HG03520 (cell line): Measurements from ENCODE around the gene MYOF.
"Not testable (repeated sequence)": the region's sequence is repeated elsewhere in the genome, so short reads cannot be mapped to it uniquely, and the experiment has no call there.

Experiments used
- ATAC-seq: cut with Tn5 transposase; IDR thresholded peaks from one replicate; pipeline ENCODE4 v1.9.1; 2021; ENCODE audit warnings: mild to moderate bottlenecking, moderate library complexity; ENCODE audit not compliant: unreplicated experiment

MYOF gene

DNA sequence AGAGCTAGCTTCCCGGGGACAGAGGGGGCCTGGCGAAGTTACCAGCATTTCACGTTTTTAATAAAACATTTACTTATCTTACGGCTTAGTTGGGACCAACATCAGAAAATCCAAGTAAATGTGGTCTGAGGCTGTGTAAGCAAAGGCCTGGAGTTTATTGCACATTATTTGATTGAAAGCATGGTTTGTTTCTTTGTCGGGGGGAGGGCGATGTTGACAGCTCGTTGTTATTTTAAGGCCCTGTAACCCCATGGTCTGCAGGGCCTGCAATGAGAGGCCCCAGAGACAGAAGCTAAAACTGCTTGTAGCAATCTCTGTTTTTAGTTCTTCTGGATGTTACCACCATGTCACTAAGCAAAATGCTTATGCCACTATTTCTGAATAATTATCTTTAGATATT lies 88.9 kb downstream of the MYOF start:
- ATAC-seq, result no peak

DNA sequence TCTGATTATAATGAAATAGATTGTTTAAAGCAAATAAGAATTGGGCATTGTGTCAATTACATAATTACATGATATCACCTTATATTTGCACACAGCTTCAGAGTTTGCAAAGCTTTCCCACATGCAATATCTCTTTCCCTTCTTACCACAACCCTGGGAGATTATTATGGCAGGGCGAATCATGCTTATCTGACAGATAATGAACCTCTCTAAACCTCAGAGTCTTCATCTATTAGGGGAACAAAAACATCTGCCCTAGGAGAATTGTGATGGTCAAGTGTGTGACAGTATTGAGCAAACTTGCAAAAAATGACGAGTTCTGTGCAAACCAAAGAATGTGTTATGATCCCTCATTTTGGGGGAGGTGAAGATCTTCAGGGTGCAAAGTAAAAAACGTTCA lies 90.0 kb downstream of the MYOF start:
- ATAC-seq, result no peak

DNA sequence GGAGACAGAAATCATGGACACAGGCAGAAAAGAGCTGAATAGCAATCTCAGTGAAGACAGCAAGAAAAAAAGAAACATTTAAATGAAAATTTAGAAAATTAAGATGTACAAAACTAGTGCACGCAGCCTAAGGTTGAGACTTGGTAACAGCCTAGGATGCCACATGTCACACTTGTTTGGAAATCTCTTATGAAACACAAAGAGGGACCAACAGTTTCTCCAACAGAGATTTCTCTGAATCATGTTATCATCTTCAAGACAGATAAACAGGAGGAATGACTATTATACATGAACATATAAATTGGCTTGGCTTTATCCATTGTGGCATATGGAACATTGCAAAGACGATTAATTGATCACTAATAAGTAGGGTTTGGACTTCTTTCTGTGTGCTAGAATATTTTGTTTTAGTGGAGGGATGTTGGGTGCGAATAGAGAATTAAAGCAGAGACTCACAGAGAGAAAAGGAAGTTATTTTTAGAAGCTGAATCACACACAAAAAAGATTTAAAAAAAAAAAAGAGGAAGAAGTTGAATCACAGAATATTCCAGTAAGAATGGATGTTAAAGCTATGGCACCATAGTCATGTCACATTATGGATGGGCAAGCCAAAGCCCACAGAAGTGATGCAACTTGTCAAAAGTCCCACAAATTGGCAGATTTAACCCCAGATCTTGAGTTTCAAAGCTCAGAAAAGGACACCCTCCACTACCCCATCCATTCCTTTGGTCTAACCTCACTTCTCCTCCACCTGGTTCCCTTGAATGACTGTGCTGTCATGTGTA lies 91.6 kb downstream of the MYOF start:
- ATAC-seq, result no peak

DNA sequence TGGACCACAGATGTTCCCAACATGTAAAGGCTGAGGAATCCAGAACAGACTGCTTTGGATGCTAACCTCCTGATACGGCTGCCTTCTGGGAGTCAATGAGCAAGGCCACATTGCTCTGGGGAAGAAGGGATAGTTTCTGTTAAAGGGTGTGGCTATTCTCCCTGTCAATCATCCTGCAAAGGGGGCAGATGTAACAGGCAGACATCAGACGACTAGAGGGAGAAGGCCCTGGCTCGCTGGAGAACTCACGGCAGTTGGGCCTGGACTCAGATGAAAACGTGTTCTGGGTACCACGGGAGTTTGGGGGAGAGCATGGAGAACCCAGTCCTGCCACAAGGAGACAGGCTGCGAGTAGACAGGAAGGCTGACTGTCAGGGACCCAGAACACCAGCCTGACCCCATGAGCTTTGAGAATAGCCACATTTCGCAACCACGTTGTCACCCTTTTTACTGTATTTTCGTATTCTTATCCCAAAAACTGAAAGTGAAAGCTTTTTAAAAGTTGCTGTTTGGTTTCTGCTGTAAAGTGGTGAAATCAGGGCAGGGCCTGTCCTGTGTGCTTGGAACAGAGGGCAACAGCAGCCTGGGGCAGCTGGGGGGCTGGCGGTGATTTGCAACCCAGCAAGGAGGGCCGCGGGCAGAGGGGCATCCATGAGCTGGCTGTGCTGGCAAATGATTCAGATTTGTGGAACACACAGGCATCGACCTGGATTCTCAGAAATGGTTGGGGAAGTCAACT lies 95.3 kb downstream of the MYOF start:
- ATAC-seq, result no peak

DNA sequence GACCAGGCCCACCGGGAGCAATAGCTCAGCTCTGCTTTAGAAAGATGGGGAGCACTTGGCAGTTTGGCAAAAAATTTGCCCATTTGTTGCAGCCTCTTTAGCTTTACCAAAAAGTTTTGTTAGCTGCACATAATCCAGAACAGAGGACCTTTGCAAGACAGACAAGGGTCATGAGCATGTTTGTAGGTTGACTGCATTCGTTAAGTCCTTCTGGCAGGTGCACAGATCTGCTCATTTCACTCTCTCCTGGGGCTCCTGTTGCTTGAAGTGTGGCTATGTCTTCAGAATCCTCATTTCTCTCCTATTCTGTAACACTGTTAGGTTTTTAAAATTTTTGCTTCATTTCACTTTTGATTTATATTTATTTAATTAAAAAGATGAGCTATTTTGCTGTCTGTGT lies 96.8 kb downstream of the MYOF start:
- ATAC-seq, result no peak

DNA sequence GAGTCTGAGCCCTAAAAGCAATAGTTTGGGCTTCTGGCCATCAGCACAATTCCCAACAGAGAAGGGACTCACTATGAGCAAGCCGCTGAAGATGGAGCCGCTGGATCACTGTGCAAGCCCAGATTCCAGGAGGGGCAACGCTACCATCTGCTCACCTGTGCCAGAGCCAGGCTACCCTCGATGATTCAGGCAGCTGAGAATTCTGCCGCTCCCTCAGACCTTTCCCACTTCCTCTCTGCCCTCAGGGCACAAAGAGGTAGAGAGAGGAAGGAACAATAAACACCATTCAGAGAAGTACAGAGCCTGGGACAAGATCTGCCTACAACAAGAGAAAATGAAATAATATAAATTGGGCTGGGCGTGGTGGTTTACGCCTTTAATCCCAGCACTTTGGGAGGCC lies 98.1 kb downstream of the MYOF start:
- ATAC-seq, result no peak

DNA sequence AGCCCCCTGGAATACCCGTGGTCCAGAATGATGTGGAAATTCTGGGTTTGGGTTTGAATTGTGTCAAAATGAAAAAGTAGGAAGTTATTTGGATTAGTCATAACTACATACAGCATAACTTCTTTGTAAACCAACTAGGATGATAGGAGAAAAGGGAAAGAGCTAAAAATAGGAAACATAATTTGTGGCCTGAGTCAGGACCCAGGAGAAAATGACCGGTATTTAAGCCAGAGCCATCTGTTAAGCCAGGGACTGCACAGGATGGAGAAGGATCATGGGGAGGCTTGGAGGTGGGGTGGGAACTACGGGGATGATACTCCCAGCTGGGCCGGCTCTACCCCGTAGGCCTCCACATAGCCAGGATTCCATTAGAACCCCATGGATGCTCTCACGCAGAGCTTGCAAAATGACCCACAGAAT lies 98.6 kb downstream of the MYOF start:
- ATAC-seq, result no peak

DNA sequence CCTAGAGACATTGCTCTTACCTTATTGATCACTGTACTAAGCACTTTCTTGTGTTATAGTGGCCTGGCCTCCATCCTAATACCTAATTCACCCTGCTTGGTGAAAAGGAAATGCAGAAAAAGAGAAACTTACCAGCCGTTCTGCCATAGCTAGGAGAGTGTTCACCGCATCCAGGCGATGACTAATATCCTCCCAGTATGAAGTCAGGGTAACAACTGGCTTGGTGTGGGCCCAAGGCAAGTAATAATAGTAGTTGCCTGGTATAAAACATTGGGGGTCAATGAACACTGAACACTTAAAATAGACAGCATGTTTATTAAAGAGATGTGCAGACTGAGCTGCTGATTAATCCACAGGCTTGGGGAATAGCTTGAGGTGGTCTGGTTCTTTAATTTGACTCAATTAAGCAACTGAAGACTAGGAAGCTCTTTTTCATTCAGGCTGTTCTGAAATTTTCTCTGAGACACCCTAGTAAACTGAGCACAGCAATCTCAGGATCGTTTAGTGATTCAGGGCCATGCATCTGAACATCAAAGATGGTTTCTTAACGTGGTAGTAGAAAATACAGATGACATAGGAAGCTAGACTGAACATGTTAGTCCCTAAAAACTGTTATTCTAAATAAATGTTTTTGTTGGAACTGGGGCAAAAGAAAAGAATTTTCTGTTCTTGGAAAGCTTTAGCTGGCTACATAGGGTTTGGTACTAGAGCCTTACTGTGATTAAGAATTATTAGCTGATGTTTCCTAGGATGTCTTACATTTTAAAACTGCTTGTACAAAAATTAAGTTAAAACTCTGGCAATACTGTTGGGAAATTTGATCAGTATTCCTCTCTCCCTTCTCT lies 102.2 kb downstream of the MYOF start:
- no peak for ATAC-seq

DNA sequence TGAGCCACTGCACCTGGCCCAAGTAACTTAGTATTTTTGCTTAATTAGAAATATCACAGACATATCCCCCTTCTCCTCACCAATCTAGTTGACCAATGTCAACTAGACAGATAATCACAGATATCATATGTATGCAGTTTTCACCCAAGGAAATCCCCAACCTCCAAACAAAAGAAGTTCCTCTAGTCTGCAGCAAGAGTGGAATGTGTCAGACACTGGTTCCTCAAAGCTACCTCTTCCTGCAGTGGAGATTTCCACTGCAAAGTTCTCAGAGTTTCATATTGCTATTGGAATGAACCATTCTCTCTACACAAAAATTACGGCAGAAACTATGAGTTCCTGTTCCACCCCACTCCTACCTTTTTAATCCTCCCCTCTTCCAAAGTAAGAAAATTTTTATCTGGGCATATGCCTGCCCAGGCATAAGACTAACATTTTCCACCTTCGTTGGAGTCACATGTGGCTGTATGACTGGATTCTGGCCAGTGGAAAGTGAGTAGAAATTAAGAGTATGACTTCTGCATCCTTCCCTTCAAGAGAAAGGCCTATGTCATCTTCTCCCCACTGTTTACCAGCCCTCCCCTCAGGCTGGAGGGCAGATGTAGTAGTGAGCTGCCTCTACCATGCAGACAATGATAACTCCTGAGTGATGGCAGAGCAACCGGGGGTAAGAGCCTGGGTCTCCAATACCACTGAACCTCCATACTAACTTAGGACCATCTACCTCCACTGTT lies 103.0 kb downstream of the MYOF start:
- no peak for ATAC-seq

DNA sequence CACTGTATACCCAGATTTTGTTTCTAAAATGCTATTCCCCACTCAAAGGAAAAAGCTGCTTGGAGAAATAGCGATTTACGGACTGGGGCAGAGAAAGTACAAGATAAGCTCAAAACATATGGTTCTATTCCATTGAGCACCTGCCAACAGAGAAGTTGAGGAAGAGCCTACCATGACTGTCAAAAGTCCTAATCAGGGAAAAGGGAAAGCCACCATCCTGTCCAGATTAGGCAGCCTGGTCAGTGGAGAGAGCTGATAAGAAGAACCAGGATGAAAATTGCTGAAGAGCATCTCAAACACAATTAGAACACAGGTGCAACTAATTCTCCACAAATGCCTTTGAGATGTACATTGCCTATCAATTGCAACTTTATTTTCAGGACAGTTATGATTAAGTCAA lies 104.1 kb downstream of the MYOF start:
- no peak for ATAC-seq

DNA sequence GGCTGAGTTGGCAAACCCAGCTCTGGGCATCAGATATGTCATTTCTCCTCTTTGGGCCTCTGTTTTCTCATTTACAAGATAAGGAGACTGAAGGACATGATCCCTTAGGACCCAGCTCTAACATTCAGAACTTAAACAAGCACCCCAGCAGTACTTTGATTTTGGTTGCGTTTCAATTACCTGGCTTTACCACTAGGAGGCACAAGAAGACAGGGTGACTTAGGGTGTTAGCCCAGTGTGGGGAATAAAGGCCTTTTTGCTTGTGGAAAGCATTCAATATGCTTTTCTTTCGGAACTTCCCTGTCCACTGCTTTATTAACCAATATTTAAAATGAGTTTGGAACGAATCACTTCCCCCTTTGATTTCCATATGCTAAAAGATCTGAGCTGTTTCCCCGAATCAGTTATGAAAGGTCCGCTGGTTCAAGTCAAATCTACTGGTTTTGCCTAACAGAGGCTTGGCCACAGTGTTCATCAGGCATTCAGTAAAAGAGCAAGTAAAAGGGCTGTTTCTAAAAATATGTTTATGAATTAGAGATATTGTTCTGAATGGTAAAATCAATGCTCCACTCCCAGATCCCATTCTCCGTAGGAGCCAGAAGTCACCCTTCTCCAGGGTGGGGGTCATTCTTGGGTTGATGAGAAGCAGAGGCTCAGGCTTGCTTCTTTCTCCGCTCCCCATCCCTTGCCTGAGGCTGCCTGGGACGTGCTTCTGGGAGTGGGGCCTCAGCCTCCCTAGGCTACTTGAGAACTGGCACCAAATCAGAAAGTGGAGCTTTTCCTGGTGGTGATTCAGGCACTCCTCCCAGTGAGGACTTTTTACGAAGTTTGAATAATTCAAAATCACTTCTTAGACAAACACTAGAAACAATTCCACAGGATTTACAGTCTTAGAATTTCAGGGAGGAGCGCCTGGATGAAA lies 105.5 kb downstream of the MYOF start:
- ATAC-seq, result no peak

DNA sequence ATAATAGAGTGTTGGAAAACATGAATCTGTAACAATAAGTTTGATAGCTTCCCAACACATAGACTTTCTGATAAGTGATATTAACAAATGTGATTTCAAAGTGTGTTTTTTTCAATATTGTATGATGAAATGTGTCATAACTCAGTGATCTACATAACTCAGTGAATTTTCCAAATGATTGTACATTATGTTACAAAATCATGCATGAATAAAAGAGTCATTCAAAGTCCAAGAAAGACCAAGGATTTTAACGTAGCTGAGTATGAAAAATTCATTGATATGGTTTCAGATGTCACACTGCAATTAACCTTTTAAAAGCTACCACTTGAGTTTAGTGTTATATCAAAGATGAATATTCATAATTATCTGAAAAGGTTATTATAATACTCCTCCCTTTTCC lies 111.2 kb downstream of the MYOF start:
- no peak for ATAC-seq

DNA sequence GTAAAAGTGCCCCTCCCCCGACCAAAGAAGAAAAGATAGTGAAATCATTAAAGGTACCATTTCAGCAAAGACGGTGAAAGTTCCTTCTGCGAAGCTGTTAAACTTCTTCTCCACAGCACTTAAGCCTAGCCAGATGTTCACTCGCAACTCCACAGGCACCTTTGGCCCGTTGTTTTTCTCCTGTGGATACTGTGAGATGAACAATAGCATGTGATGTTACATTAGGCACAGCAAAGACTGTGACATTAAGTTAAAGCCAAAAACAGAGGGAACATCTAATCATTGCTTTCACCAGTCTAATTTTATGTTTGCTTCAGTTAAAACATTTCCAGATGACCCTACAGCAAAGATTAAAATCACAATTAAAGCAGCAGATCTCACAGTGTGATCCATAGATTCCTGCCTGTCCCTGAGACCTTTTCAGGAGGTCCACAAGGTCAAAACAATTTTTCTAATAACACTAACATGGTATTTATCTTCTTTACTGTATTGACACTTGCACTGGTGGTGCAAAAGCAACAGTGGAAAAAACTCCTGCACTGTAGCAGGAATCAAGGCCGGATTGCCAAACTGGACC lies 112.5 kb downstream of the MYOF start:
- no peak for ATAC-seq

DNA sequence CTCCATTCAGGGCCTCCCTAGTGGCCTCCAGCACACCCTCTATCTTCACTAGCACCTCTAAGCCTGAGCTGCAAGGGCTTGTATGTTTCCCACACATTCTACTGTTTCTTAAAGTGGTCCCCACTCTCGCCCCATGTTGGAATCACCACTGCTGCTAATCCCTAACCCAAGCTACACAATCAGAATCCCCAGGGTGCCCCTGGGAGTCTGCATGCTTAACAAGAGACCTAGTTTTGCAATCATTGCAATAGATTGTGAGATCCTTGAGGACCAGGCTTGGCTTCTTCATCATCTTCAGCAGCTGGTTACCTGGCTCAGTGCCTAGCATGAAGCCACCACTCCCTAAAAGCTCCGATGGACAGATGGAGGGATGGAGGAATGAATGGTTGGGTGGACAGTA lies 113.9 kb downstream of the MYOF start:
- ATAC-seq, result no peak

DNA sequence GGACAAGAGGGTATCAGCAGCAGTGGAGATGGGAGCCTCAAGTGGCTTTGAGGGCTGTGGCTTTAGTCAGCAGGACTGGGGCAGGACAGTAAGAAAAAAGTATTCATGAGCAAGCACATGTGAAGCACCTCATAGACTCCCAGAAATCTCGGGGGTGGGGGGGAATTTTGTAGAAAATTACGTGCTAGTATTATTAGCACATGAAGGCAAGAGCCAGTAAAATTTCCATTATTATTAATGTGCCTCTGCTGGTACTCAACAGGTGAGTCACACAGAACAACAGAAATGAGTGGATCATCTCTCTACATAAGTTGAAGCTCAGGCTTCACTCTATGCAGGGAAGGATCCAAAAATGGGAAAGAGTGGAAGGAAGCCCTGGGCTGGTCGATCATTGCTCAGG lies 114.5 kb downstream of the MYOF start:
- ATAC-seq, result no peak

DNA sequence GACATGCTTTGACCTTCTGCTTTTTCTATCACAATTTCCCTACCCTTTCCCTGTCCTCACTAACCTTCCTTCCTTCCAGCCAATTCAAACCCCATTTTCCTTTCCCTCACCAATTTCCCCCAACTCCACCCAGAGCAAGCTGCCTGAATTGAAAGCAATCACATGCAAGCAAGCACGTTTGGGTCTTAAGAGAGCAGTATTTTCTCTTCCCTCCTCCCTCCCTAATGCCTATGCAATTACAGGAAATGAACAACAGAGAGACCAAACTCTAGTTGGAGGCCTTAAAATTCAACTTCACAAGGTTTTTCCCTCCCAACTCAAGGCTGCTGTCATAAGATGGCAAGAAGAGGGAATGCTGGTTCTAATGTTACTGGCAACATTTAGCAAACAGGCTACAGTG lies 117.2 kb downstream of the MYOF start:
- ATAC-seq, result no peak

DNA sequence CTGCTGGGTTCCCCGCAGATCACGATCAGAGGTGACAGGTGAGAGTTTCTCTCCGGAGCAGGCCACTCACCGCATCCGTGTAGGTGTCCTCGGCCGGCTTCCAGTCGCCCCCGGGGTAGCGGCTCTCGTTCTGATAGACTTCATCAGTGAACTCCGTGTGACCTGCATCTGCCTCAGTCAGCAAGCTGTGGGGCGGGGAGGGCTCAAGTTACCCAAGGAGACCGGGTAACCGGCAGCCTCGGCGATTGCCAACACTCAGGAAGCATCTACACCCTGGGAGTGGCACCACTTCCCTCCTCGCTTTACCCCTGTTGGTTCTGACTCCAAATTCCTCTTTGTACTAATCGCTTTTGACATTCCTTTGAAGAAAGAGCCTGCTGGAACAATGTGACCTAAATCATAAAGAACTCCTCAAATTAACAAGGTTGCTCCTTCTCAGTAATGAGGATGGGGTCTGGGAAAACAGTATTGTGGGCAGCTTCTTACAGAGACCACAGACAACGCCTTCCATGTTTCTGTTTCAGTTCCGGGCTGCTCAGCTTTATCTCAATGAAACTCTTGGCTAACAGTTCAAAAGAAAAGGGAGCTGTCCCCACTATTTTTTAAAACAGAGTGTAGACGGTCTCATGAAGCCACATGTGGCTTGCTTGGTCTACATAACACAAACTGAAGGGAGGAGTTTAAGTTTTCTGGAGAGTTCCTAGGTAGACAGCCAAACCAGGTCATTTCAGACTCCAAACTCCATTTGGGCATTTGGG lies 118.1 kb downstream of the MYOF start:
- ATAC-seq, result no peak

DNA sequence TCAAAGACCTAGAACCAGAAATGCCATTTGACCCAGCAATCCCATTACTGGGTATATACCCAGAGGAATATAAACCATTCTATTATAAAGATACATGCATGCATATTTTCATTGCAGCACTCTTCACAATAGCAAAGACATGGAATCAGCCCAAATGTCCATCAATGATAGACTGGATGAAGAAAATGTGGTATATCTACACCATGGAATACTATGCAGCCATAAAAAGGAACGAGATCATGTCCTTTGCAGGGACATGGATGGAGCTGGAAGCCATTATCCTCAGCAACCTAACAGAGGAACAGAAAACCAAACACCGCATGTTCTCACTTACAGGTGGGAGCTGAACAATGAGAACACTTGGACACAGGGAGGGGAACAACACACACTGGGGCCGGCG lies 123.7 kb downstream of the MYOF start:
- not testable (repeated sequence) for ATAC-seq

DNA sequence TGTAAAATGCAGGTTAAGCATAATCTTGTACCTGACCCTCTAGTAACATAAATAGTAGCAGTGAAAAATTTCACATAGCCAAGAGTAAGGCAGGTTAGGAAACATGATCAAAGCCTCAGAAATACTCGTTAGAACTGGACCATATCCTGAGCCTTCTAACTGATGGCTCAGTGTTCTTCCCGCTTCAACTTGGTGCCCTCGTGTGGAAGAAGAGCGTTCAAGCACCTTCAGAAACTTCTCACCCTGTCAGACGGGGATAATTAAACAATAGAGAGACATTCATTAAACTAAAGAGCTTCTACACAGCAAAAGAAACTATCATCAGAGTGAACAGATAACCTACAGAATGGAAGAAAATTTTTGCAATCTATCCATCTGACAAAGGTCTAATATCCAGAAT lies 124.5 kb downstream of the MYOF start:
- ATAC-seq, result no peak
